HUES6 (cell line): ENCODE data around the gene TSPAN32.
A peak's percentile ranks its signal among the peaks of the same experiment; 100 is the strongest.
"Not testable (repeated sequence)": the region's sequence is repeated elsewhere in the genome, so short reads cannot be mapped to it uniquely, and the experiment has no call there.

Experiments
- H3K27ac ChIP-seq: 2 replicates; pipeline ENCODE4 v1.7.0; 2013; ENCODE audit warnings: low read depth, mild to moderate bottlenecking, low read length, inconsistent platforms
- H3K27me3 ChIP-seq: 2 replicates; pipeline ENCODE4 v1.6.1; 2013; ENCODE audit warnings: low read length; ENCODE audit not compliant: control insufficient read depth, insufficient read depth
- H3K36me3 ChIP-seq: 2 replicates; pipeline ENCODE4 v1.6.1; 2013; ENCODE audit warnings: low read length; ENCODE audit not compliant: control insufficient read depth, insufficient read depth
- H3K4me1 ChIP-seq: 2 replicates; pipeline ENCODE4 v1.6.1; 2013; ENCODE audit warnings: low read length; ENCODE audit not compliant: control insufficient read depth, insufficient read depth
- H3K4me3 ChIP-seq: 2 replicates; pipeline ENCODE4 v1.5.1; 2013; ENCODE audit warnings: low read depth, low read length
- H3K9ac ChIP-seq: one replicate; pipeline ENCODE4 v1.6.1; 2013; ENCODE audit warnings: mild to moderate bottlenecking, low read length
- H3K9me3 ChIP-seq: 2 replicates; pipeline ENCODE4 v1.6.1; 2013; ENCODE audit warnings: low read depth, low read length; ENCODE audit not compliant: control insufficient read depth, insufficient read depth

The TSPAN32 gene

DNA sequence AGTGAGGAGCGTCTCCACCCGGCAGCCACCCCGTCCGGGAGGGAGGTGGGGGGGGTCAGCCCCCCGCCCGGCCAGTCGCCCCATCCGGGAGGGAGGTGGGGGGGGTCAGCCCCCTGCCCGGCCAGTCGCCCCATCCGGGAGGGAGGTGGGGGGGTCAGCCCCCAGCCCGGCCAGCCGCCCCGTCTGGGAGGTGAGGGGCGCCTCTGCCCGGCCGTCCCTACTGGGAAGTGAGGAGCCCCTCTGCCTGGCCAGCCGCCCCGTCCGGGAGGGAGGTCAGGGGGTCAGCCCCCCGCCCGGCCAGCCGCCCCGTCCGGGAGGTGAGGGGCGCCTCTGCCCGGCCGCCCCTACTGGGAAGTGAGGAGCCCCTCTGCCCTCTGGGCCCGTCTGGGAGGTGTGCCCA is 30.8 kb downstream of the TSPAN32 start:
- not testable (repeated sequence) for H3K27me3 ChIP-seq, H3K27ac ChIP-seq, H3K36me3 ChIP-seq, H3K4me3 ChIP-seq, H3K9ac ChIP-seq
- peaks cover 11% of the 10 kb centered on the region; the same call in 1 of the 2 replicates for H3K4me1 ChIP-seq
- H3K9me3 ChIP-seq, result peaks cover 23% of the 10 kb centered on the region

DNA sequence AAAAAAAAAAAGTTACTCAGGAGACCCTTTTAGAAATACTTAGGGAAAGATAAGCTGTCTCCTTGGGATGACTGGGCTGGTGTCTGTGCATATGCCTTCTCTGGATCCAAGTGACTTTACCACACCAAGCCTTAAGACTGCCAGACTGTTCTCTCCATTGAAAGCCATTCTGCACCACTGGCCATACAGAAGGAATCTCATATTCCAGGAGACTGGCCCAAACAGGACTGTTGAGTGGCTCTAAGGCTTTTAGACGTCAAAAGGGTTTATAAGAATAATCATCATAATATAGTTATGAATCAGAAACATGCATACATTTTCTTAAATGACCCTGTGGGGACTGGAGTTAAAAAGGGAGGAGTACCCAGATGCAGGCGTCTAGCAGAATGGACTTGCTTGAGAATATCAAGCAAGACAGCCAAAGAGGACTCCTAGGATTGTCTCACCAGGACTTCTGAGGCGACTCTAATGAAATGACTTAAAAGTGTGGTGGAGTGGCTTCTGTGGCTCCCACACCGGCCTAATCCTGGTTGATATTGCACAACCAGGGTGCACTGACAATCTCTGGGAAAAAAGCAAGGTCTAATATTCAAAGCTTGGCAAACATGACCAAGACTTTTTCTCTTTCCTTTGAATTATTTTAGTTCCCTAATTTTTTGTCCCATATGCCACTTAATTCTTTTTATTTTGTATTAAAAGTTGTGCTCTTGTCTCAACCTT is 31.8 kb downstream of the TSPAN32 start:
- peaks cover 21% of the 10 kb centered on the region for H3K4me1 ChIP-seq
- not testable (repeated sequence) for H3K27ac ChIP-seq, H3K27me3 ChIP-seq, H3K36me3 ChIP-seq, H3K9ac ChIP-seq, H3K4me3 ChIP-seq
- H3K9me3 ChIP-seq, result peaks cover 23% of the 10 kb centered on the region

DNA sequence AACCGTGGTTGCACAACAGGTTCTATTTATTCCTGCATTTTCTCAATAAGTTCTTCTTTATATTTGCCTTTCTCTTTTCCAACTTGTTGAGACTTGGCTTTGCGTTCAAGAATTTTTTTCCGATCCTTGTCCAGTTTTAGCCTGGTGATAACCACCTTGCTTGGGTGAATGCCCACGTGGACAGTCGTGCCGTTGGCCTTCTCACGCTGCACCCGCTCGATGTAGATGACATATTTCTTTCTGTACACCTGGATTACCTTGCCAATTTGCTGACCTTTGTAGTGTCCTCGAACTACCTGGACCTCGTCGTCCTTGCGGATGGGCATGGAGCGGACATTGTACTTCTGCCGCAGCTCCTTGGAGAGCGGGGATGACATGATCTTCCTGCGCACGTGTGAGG is 33.5 kb downstream of the TSPAN32 start:
- not testable (repeated sequence) for H3K4me3 ChIP-seq, H3K27me3 ChIP-seq, H3K36me3 ChIP-seq, H3K9ac ChIP-seq, H3K27ac ChIP-seq
- Histone ChIP-seq H3K9me3 (peaks cover 13% of the 10 kb centered on the region), H3K4me1 (peaks cover 34% of the 10 kb centered on the region)

DNA sequence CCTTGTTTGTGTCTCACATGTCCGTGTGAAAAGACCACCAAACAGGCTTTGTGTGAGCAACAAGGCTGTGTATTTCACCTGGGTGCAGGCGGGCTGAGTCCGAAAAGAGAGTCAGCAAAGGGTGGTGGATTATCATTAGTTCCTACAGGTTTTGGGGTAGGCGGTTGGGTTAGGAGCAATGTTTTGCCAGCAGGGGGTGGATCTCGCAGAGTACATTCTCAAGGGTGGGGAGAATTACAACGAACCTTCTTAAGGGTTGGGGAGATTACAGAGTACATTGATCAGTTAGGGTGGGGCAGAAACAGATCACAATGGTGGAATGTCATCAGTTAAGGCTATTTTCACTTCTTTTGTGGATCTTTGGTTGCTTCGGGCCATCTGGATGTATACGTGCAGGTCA is 36.9 kb downstream of the TSPAN32 start:
- peak overlapping the region; percentile 53 for H3K9ac ChIP-seq
- H3K4me1 ChIP-seq, result peaks cover 41% of the 10 kb centered on the region
- H3K27me3 ChIP-seq, H3K36me3 ChIP-seq: not testable (repeated sequence)
- peak overlapping the region; percentile 71; the same call in 1 of the 2 replicates for H3K27ac ChIP-seq
- H3K4me3 ChIP-seq, result peak overlapping the region; percentile 18; the same call in 1 of the 2 replicates
- peaks cover 10% of the 10 kb centered on the region for H3K9me3 ChIP-seq

DNA sequence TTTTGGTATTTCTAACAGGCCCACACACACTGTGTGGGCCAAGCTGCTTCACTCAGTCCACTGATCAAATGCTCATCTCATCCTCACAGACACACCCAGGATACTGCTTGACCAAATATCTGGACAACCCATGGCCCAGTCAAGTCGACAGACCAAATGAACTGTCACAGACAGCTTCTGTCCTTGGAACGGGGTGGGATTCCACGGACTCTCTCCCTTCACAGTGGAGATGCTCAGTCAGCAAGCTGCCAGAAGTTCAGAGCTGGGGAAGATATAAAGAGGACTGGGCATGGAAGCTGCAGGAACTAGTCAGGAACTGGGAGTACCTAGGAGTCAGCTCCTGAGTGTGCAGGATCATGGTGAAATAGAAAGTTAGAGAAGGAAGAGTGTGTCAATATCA is 40.7 kb downstream of the TSPAN32 start:
- Histone ChIP-seq H3K4me1 (peaks cover 30% of the 10 kb centered on the region), H3K27me3 (no peaks in the 10 kb centered on the region; the same call in 1 of the 2 replicates), H3K36me3 (no peaks in the 10 kb centered on the region; the same call in 1 of the 2 replicates), H3K27ac (no peak overlapping the region), H3K4me3 (no peak overlapping the region), H3K9me3 (peaks cover 46% of the 10 kb centered on the region), H3K9ac (no peak overlapping the region)

DNA sequence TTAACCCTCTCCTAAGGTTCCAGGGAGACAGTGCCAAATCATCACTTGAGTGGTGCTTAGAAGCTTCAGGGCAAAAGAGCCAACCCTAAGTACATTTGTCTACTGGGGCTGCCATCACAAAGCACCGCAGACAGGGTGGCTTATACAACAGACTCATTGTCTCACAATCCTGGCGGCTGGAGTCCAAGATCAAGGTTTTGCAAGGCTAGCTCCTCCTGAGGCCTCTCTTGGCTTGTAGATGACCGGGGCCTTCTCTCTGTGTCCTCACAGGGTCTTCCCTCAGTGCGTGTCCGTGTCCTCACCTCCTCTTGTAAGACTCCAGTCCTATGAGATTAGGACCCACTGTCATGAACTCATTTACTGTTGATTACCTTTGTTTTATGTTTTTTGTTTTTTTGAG is 41.2 kb downstream of the TSPAN32 start:
- Histone ChIP-seq H3K36me3 (no peaks in the 10 kb centered on the region; the same call in 1 of the 2 replicates), H3K27ac (no peak overlapping the region), H3K4me1 (peaks cover 27% of the 10 kb centered on the region), H3K27me3 (no peaks in the 10 kb centered on the region; the same call in 1 of the 2 replicates), H3K4me3 (no peak overlapping the region), H3K9ac (no peak overlapping the region), H3K9me3 (peaks cover 50% of the 10 kb centered on the region)

DNA sequence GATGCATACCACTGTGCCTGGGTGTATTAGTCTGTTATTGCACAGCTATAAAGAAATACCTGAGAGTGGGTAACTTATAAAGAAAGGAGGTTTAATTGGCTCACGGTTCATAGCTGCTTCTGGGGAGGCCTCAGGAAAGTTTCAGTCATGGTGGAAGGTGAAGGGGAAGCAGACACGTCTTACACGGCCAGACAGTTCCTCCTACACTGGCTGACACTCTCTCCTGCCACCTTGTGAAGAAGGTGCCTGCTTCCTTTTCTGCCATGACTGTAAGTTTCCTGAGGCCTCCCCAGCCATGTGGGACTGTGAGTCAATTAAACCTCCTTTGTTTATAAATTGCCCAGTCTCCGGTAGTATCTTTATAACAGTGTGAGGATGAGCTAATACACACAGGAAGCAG is 41.7 kb downstream of the TSPAN32 start:
- H3K27ac ChIP-seq, result no peak overlapping the region
- H3K9ac ChIP-seq, result no peak overlapping the region
- no peaks in the 10 kb centered on the region; the same call in 1 of the 2 replicates for H3K27me3 ChIP-seq
- H3K9me3 ChIP-seq, result peaks cover 53% of the 10 kb centered on the region
- H3K4me1 ChIP-seq, result peaks cover 21% of the 10 kb centered on the region
- no peaks in the 10 kb centered on the region; the same call in 1 of the 2 replicates for H3K36me3 ChIP-seq
- H3K4me3 ChIP-seq, result no peak overlapping the region

- Histone ChIP-seq H3K9ac (no peak overlapping the region), H3K9me3 (peaks cover 68% of the 10 kb centered on the region), H3K36me3 (no peaks in the 10 kb centered on the region; the same call in 1 of the 2 replicates), H3K4me1 (peaks cover 9% of the 10 kb centered on the region), H3K27ac (no peak overlapping the region), H3K4me3 (no peak overlapping the region), H3K27me3 (no peaks in the 10 kb centered on the region)
Measured at GRCh38 chr11:2345050-2345449, 43.2 kb downstream of the TSPAN32 start.

DNA sequence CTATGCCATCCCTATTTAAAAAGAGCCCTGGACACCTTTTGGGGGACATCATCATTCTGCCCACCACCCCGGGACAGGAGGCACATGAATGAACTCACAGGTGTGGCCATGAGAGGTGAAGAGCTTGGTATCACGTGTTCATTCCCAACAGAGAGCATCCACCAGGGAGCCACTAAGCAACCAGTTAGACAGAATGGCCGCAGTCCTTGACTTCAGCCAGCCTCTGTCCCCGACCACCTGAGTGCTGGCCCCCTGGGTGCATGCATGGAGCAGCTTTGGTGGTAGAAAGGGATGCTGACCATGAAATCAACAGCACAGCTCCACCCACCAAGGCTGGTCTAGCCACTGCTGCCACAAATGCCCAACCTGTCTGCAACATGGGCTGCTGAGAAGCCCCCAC is 44.2 kb downstream of the TSPAN32 start:
- Histone ChIP-seq H3K4me3 (no peak overlapping the region), H3K9ac (no peak overlapping the region), H3K27me3 (no peaks in the 10 kb centered on the region), H3K27ac (no peak overlapping the region), H3K9me3 (peaks cover 78% of the 10 kb centered on the region), H3K36me3 (no peaks in the 10 kb centered on the region; the same call in 1 of the 2 replicates), H3K4me1 (no peaks in the 10 kb centered on the region)

- Histone ChIP-seq H3K9me3 (peaks cover 83% of the 10 kb centered on the region), H3K4me1 (no peaks in the 10 kb centered on the region), H3K9ac (no peak overlapping the region), H3K27me3 (no peaks in the 10 kb centered on the region), H3K27ac (no peak overlapping the region), H3K4me3 (no peak overlapping the region), H3K36me3 (no peaks in the 10 kb centered on the region; the same call in 1 of the 2 replicates)
Measured at GRCh38 chr11:2346586-2347307, 44.9 kb downstream of the TSPAN32 start.

- Histone ChIP-seq H3K27ac (no peak overlapping the region), H3K4me1 (no peaks in the 10 kb centered on the region), H3K27me3 (no peaks in the 10 kb centered on the region), H3K9ac (no peak overlapping the region), H3K4me3 (no peak overlapping the region), H3K9me3 (peaks cover 85% of the 10 kb centered on the region), H3K36me3 (no peaks in the 10 kb centered on the region; the same call in 1 of the 2 replicates)
Measured at GRCh38 chr11:2347308-2347830, 45.6 kb downstream of the TSPAN32 start.
